DMS 273 (cell line): ENCODE data around the gene LRFN3.
"Not testable (repeated sequence)": the region's sequence is repeated elsewhere in the genome, so short reads cannot be mapped to it uniquely, and the experiment has no call there.

Experiments
- DNase-seq: peaks from one replicate; lab custom pipeline; 2025; ENCODE audit not compliant: unreplicated experiment; lab: John Stamatoyannopoulos, UW

LRFN3 gene

GRCh38 chr19:35935911-35936737 is at the start of gene LRFN3:
Gene LRFN3 (plus strand): TSS chr19:35936374. CDS start chr19:35939426, 3,052 bp downstream.
- peak; percentile 95 for DNase-seq

GRCh38 chr19:35887197-35887596 is 49.0 kb upstream of the LRFN3 start:
- no peak for DNase-seq

- no peak for DNase-seq
These were observed 47.8 kb upstream of the LRFN3 start for GRCh38 chr19:35888398-35888797.

GRCh38 chr19:35889370-35890112 is 46.6 kb upstream of the LRFN3 start:
- DNase-seq, result no peak

- DNase-seq, result no peak
These were observed 46.0 kb upstream of the LRFN3 start for GRCh38 chr19:35890113-35890650.

- not testable (repeated sequence) for DNase-seq
These were observed 44.4 kb upstream of the LRFN3 start for GRCh38 chr19:35891819-35892218.

GRCh38 chr19:35894342-35894741 is 41.8 kb upstream of the LRFN3 start:
- DNase-seq, result no peak

- DNase-seq, result no peak
These were observed 40.1 kb upstream of the LRFN3 start for GRCh38 chr19:35895911-35896642.

GRCh38 chr19:35896643-35897040 is 39.5 kb upstream of the LRFN3 start:
- DNase-seq, result no peak

- no peak for DNase-seq
These were observed 38.3 kb upstream of the LRFN3 start for GRCh38 chr19:35897706-35898451.

- no peak for DNase-seq
These were observed 37.7 kb upstream of the LRFN3 start for GRCh38 chr19:35898499-35898809.

GRCh38 chr19:35899547-35900214 is 36.5 kb upstream of the LRFN3 start:
- peak; percentile 90 for DNase-seq

GRCh38 chr19:35901055-35901644 is 35.0 kb upstream of the LRFN3 start:
- DNase-seq, result no peak

- peak; percentile 24 for DNase-seq
These were observed 34.1 kb upstream of the LRFN3 start, which contains the start of gene HCST for GRCh38 chr19:35901854-35902661. Gene HCST (plus strand): TSS chr19:35902529. CDS start chr19:35902594, 65 bp downstream.

- no peak for DNase-seq
These were observed 33.2 kb upstream of the LRFN3 start for GRCh38 chr19:35902870-35903475.

GRCh38 chr19:35903550-35904179 is 32.5 kb upstream of the LRFN3 start:
- DNase-seq, result peak; percentile 72

- no peak for DNase-seq
These were observed 31.7 kb upstream of the LRFN3 start for GRCh38 chr19:35904311-35905068.
